Osteocyte (in vitro differentiated cells): ENCODE results near the gene CPSF4L. TPM values are rescaled to one million over a fixed set of nuclear protein-coding genes. Genes with fewer than 3 reads are reported as not detected.

ENCODE experiments used
- DNase-seq: peaks from one replicate; pipeline ENCODE4 v3.0.0; 2021; ENCODE audit warnings: mixed read lengths; ENCODE audit not compliant: unreplicated experiment; ENCODE audit errors: extremely low spot score
- H3K27ac Mint-ChIP-seq: one replicate; pipeline ENCODE4 v1.8.0; 2021; ENCODE audit warnings: mild to moderate bottlenecking, mixed read lengths; ENCODE audit not compliant: unreplicated experiment
- H3K27me3 Mint-ChIP-seq: one replicate; pipeline ENCODE4 v1.8.0; 2021; ENCODE audit warnings: mixed read lengths; ENCODE audit not compliant: unreplicated experiment
- H3K36me3 Mint-ChIP-seq: one replicate; pipeline ENCODE4 v1.8.0; 2021; ENCODE audit warnings: mixed read lengths; ENCODE audit not compliant: unreplicated experiment
- H3K4me1 Mint-ChIP-seq: one replicate; pipeline ENCODE4 v1.8.0; 2021; ENCODE audit warnings: mixed read lengths; ENCODE audit not compliant: unreplicated experiment
- H3K4me3 Mint-ChIP-seq: one replicate; pipeline ENCODE4 v1.8.0; 2021; ENCODE audit warnings: mild to moderate bottlenecking, moderate library complexity, mixed read lengths; ENCODE audit not compliant: unreplicated experiment
- H3K9me3 Mint-ChIP-seq: one replicate; pipeline ENCODE4 v1.8.0; 2021; ENCODE audit warnings: mixed read lengths; ENCODE audit not compliant: unreplicated experiment
- total RNA-seq: library from RNA; stranded (reverse); gene quantifications from 2 replicates; pipeline ENCODE4 v1.2.1, GENCODE V29; 2021
- TF ChIP-seq, protein P1 (sequence below): fragments of 200-600 bp; sonication (generic); IDR thresholded peaks from 2 replicates; pipeline ENCODE4 v1.5.0; 2021; ENCODE audit warnings: antibody characterized with exemption, mild to moderate bottlenecking, moderate library complexity

CPSF4L gene
- total RNA-seq, 1 donor from 2014 or later, result not detected

DNA sequence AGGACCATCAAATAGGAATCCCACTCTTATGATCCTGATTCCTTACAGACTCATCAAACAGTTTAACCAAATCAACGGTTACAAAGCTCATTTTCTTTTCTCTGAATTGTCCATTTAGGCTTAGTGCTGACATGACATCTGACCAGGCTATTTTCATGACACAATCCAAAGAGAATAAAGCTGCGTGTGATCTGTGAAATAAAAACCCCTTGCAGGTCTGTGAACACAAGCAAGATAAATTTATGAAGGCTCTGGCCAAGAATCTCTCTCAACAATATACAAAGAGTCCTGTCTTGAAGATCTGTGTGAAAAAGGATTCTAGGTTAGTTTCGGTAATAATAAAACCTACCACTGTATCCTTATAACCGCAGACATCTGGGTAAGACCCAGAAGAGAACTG lies 46.8 kb downstream of the CPSF4L start:
- H3K4me1 Mint-ChIP-seq, result peaks cover 9% of the 10 kb centered on the region
- H3K4me3 Mint-ChIP-seq, result no peak overlapping the region
- H3K27me3 Mint-ChIP-seq, result no peaks in the 10 kb centered on the region
- H3K36me3 Mint-ChIP-seq, result peaks cover 24% of the 10 kb centered on the region
- H3K9me3 Mint-ChIP-seq, result no peaks in the 10 kb centered on the region
- no peak for DNase-seq
- TF ChIP-seq, protein P1, sequence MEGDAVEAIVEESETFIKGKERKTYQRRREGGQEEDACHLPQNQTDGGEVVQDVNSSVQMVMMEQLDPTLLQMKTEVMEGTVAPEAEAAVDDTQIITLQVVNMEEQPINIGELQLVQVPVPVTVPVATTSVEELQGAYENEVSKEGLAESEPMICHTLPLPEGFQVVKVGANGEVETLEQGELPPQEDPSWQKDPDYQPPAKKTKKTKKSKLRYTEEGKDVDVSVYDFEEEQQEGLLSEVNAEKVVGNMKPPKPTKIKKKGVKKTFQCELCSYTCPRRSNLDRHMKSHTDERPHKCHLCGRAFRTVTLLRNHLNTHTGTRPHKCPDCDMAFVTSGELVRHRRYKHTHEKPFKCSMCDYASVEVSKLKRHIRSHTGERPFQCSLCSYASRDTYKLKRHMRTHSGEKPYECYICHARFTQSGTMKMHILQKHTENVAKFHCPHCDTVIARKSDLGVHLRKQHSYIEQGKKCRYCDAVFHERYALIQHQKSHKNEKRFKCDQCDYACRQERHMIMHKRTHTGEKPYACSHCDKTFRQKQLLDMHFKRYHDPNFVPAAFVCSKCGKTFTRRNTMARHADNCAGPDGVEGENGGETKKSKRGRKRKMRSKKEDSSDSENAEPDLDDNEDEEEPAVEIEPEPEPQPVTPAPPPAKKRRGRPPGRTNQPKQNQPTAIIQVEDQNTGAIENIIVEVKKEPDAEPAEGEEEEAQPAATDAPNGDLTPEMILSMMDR, result no peak
- no peak overlapping the region for H3K27ac Mint-ChIP-seq

DNA sequence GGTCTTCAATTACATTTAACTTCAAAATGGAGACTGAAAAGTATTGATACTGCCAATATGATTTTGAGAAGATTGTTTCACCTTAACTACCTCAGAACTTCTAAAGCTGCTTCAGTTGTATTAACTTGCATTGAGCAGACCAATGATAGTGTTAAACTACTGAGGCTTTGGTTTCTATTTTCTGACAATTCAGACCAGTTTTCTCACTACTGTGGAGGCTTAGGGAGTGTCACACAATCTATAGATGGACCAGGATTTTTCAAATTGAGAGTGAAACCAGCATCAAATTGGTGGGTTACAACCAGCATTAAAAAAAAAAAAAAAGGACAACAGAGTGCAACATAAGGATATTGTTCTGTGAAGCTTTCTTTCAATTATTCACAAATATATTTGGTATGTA lies 47.7 kb downstream of the CPSF4L start:
- no peak for DNase-seq
- Mint-ChIP-seq H3K4me3 (no peak overlapping the region), H3K27ac (no peak overlapping the region), H3K4me1 (peaks cover 9% of the 10 kb centered on the region), H3K9me3 (no peaks in the 10 kb centered on the region), H3K36me3 (peaks cover 29% of the 10 kb centered on the region), H3K27me3 (no peaks in the 10 kb centered on the region)
- TF ChIP-seq, protein P1, result no peak

DNA sequence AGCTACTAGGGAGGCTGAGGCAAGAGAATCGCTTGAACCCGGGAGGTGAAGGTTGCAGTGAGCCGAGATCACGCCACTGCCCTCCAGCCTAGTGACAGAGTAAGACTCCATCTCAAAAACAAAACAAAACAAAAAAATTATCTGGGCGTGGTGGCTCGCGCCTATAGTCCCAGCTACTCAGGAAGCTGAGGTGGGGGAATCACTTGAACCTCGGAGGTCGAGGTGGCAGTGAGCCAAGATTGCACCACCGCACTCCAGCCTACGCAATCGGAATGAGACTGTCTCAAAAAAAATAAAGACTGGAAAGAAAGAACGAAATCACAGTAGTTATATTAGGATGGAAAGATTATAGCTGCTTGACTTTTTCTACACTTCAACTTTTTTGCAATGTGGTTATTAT lies 49.9 kb downstream of the CPSF4L start:
- Mint-ChIP-seq H3K4me3 (no peak overlapping the region), H3K4me1 (peaks cover 9% of the 10 kb centered on the region), H3K36me3 (peaks cover 43% of the 10 kb centered on the region), H3K27ac (no peak overlapping the region), H3K27me3 (no peaks in the 10 kb centered on the region), H3K9me3 (no peaks in the 10 kb centered on the region)
- TF ChIP-seq, protein P1, result no peak
- DNase-seq, result no peak

DNA sequence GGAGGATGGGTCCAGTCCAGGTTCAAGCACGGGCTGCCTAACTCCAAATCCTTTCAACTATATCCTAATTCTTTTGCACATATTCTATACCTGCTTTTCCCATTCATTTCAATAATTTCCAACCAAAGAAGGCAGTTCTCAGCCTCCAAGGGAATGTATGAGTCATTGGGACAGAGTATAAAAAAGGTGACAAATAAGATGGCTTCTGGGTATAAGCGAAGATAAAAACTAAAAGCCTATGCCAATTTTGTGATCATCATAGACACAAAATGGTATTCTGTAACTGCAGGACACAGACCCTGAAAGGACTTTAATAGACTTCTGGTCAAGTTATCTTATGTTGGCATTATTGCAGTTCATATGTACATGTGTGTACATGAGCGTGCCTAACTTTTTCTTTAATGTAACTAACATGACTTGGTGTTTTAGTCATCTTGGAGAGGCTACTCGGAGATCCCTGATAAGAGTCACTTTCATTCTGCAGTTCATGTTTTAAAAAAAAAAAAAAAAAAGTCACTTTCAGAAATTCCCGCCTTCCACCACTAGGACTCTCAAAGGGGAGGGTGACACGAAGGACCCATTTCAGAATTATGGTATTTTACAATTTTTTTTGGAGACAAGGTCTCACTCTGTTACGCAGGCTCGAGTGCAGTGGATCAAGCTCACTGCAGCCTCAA lies 51.5 kb downstream of the CPSF4L start:
- Mint-ChIP-seq H3K27me3 (no peaks in the 10 kb centered on the region), H3K9me3 (no peaks in the 10 kb centered on the region), H3K27ac (peak overlapping the region; percentile 27), H3K4me3 (no peak overlapping the region), H3K4me1 (peaks cover 9% of the 10 kb centered on the region), H3K36me3 (peaks cover 33% of the 10 kb centered on the region)
- DNase-seq, result no peak
- TF ChIP-seq, protein P1, result peak; percentile 34

DNA sequence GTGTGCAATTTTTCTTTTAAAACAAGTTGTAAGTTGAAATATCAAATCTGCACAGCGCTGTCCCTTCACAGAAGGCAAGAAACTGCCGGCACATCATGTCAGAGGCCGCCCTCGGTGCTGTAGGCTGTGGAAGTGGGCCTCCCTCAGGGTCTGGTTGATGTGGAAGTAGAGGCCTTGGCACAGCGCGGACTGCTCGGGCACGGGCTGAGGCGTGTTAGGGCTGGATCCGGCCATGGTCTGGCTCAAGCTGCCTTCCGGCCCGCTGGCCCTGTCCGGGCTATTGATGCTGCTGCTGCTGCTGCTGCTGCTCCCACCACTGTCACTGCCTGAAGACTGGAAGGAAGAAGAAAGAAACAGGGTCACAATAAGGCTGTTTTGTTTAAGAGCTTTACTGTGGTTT lies 52.2 kb downstream of the CPSF4L start:
- TF ChIP-seq, protein P1, result no peak
- no peak overlapping the region for H3K4me3 Mint-ChIP-seq
- no peak overlapping the region for H3K27ac Mint-ChIP-seq
- H3K36me3 Mint-ChIP-seq, result peaks cover 32% of the 10 kb centered on the region
- no peaks in the 10 kb centered on the region for H3K27me3 Mint-ChIP-seq
- DNase-seq, result no peak
- peaks cover 6% of the 10 kb centered on the region for H3K4me1 Mint-ChIP-seq
- H3K9me3 Mint-ChIP-seq, result no peaks in the 10 kb centered on the region
